OCI-LY3 (cell line): ENCODE data around the gene CWF19L2.

Experiments
- CTCF ChIP-seq: fragments of 200-600, 300-600 bp; sonication (generic); IDR thresholded peaks from 2 replicates; pipeline ENCODE4 v1.5.1; 2014; ENCODE audit warnings: antibody characterized with exemption, low read length, low read depth
- EZH2phosphoT487 ChIP-seq: fragments of 200-600 bp; shearing (Covaris generic); IDR thresholded peaks from 2 replicates; pipeline ENCODE4 v1.6.1; 2018; ENCODE audit warnings: antibody characterized with exemption, mixed run types, low read depth

- TF ChIP-seq CTCF: no peak
- TF ChIP-seq EZH2phosphoT487: no peak
Measured at GRCh38 chr11:107293677-107294344, 163.8 kb downstream of the CWF19L2 start.
